ENCODE measurements around the gene TAMALIN.

The TAMALIN gene

GRCh38 chr12:51994959-51995358, 11.8 kb upstream of the TAMALIN start:
- no peak for TF ChIP-seq MYC (IDR thresholded peaks at IDR 0.05; ENCODE audit: low read depth, low read length)
- no peak for TF ChIP-seq POLR2A (IDR thresholded peaks at IDR 0.05; ENCODE audit: extremely low read depth, insufficient read length)
- TF ChIP-seq, protein P1, sequence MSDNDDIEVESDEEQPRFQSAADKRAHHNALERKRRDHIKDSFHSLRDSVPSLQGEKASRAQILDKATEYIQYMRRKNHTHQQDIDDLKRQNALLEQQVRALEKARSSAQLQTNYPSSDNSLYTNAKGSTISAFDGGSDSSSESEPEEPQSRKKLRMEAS (IDR thresholded peaks at IDR 0.05; ENCODE audit: low read depth, low read length) = no peak
- no peak overlapping the region for H3K4me3 ChIP-seq (ENCODE audit: low read depth, low read length)
- no peak for DNase-seq (ENCODE audit: low read depth)

- TF ChIP-seq POLR2A (IDR thresholded peaks at IDR 0.05; ENCODE audit: extremely low read depth, insufficient read length) = no peak
- TF ChIP-seq, protein P2, sequence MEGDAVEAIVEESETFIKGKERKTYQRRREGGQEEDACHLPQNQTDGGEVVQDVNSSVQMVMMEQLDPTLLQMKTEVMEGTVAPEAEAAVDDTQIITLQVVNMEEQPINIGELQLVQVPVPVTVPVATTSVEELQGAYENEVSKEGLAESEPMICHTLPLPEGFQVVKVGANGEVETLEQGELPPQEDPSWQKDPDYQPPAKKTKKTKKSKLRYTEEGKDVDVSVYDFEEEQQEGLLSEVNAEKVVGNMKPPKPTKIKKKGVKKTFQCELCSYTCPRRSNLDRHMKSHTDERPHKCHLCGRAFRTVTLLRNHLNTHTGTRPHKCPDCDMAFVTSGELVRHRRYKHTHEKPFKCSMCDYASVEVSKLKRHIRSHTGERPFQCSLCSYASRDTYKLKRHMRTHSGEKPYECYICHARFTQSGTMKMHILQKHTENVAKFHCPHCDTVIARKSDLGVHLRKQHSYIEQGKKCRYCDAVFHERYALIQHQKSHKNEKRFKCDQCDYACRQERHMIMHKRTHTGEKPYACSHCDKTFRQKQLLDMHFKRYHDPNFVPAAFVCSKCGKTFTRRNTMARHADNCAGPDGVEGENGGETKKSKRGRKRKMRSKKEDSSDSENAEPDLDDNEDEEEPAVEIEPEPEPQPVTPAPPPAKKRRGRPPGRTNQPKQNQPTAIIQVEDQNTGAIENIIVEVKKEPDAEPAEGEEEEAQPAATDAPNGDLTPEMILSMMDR (IDR thresholded peaks at IDR 0.05; ENCODE audit: low read depth, low read length) = no peak
- no peak for DNase-seq (ENCODE audit: low read depth)
- H3K4me3 ChIP-seq (ENCODE audit: low read depth, low read length) = no peak overlapping the region
Observed at GRCh38 chr12:51997136-51997535, 9.6 kb upstream of the TAMALIN start.

DNA sequence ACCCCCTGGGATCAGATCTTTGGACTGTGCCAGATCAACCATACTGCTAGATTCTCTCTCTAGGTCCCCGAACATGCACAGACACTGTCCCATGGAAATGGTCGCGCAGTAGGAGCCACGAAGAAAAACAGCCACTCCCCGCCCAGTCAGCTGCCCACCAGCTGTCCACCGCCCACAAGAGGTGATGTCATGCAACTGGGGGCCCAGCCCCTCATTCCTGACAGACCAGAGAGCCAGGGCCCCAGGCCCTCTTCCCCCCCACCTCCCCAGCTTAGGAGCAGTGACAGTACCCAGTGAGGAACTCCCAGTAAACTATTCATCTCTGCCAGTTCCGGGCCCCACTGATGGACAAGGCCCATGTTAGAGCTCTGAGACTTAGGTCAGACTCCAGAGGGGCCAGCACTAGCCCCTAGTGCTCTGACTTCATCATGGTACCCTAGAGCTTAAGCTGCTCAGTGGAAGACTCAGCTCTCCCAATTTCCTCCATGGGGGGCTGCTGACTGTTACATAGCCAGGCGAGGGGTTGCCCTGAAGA, 3.7 kb upstream of the TAMALIN start:
- no peak for DNase-seq (ENCODE audit: low read depth)
- no peak overlapping the region for H3K4me3 ChIP-seq (ENCODE audit: low read depth, low read length)
- no peak for TF ChIP-seq MYC (IDR thresholded peaks at IDR 0.05; ENCODE audit: low read depth, low read length)
- TF ChIP-seq, protein P2 (IDR thresholded peaks at IDR 0.05; ENCODE audit: low read depth, low read length) = no peak
- TF ChIP-seq POLR2A (IDR thresholded peaks at IDR 0.05; ENCODE audit: extremely low read depth, insufficient read length) = no peak
- TF ChIP-seq, protein P1 (IDR thresholded peaks at IDR 0.05; ENCODE audit: low read depth, low read length) = no peak

DNA sequence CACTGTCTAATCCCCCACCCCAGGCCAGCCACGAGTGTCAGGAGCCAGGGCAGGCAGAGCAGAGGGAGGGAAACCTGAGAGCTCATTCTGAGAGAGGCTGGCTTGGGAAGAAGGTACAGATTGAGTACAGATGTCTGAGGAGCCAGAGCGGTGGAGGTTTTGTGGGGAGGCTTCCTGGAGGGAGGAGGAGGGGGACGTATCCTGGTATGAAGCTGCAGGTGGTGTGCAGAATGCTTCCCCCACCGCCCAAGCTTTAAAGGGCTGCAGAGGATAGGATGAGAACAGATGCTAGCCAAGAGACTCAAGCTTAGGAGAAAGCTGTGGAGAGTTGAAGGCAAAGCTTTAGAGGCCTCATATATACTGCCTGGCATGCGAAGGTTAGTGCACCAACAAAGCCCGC, 3.2 kb upstream of the TAMALIN start:
- TF ChIP-seq, protein P2 (IDR thresholded peaks at IDR 0.05; ENCODE audit: low read depth, low read length) = no peak
- TF ChIP-seq POLR2A (IDR thresholded peaks at IDR 0.05; ENCODE audit: extremely low read depth, insufficient read length) = no peak
- no peak for TF ChIP-seq MYC (IDR thresholded peaks at IDR 0.05; ENCODE audit: low read depth, low read length)
- TF ChIP-seq, protein P1 (IDR thresholded peaks at IDR 0.05; ENCODE audit: low read depth, low read length) = no peak
- no peak overlapping the region for H3K4me3 ChIP-seq (ENCODE audit: low read depth, low read length)
- no peak for DNase-seq (ENCODE audit: low read depth)

DNA sequence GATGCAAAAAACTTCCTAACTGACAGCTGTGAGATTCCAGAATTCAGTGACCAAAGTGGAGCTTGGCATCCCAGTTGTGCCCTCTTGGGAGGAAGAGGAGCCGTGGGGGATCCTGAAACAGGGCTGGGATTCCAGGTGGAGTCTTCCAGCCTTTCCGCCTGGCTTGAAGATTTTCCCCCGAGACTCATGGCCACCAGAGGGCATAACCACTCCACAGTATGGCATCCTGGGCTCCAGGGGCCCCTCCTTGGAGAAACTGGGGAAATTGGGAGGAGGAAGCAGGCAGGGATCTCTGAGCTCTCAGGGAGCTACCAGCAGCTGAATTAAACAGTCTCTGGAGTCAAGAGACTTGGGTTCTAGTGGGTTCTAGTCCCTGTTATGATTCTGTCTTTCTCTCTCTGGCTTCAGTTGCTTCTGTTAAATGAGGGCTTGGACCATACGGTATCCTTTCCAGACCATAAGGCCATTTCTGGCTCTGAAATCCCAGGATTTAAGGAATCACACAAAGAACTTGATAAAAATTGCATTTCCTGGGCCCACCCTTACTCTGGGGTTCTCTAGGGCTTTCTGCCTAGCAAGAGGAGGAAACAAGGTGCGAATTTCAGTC, 2.6 kb upstream of the TAMALIN start:
- peak; percentile 57 for DNase-seq (ENCODE audit: low read depth)
- TF ChIP-seq POLR2A (IDR thresholded peaks at IDR 0.05; ENCODE audit: extremely low read depth, insufficient read length) (no peak), MYC (IDR thresholded peaks at IDR 0.05; ENCODE audit: low read depth, low read length) (no peak)
- TF ChIP-seq, protein P2 (IDR thresholded peaks at IDR 0.05; ENCODE audit: low read depth, low read length) = peak; percentile 55

DNA sequence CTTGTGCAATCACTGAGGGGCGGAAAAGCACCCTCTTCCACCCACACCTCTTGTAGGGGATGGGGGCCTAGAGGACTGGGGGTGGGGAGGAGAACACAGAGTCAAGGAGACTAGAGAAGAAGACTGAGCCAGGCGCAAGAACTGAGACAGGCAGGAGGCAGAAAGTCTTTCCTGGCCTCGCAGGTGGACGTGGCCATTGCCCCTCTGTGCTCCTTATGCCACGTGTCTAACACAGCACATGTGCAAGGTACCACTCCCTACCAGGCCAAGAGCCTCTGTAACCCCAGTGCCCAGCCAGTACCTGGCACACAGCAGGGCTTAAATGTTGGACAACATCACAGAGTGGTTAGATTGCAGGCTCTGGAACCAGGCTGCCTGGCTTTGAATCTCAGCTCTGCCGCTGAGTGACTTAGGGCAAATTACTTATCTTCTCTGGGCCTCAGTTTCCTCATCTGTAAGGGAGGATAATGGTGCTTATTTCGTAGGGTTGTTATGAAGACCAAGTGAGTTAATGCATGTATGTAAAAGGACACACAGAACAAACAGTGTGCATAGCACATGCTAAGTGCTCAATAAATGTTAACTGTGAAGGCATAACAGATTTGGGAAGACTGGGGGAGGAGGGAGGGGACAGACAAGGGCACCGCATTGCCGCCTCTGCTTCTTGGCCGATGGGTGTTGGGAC, 1.4 kb upstream of the TAMALIN start:
- H3K4me3 ChIP-seq (ENCODE audit: low read depth, low read length) = no peak overlapping the region
- no peak for DNase-seq (ENCODE audit: low read depth)
- TF ChIP-seq MYC (IDR thresholded peaks at IDR 0.05; ENCODE audit: low read depth, low read length) = 0 out of 2 replicates have a peak, but pooled peaks have one; percentile 8
- TF ChIP-seq, protein P1 (IDR thresholded peaks at IDR 0.05; ENCODE audit: low read depth, low read length) = peak; percentile 62
- no peak for TF ChIP-seq POLR2A (IDR thresholded peaks at IDR 0.05; ENCODE audit: extremely low read depth, insufficient read length)
- TF ChIP-seq, protein P2 (IDR thresholded peaks at IDR 0.05; ENCODE audit: low read depth, low read length) = no peak

More for the DNA sequence above, 2.6 kb upstream of the TAMALIN start:
- H3K4me3 ChIP-seq (ENCODE audit: low read depth, low read length) = no peak overlapping the region

Measured in NB4 (cell line).